HG03159 (cell line): ENCODE measurements around the gene RBM22.

Source experiments
- ATAC-seq: cut with Tn5 transposase; IDR thresholded peaks from one replicate; pipeline ENCODE4 v1.9.1; 2021; ENCODE audit warnings: mild to moderate bottlenecking, moderate library complexity; ENCODE audit not compliant: unreplicated experiment

RBM22 gene

GRCh38 chr5:150653145-150653761, 47.6 kb downstream of the RBM22 start:
- ATAC-seq = no peak

DNA sequence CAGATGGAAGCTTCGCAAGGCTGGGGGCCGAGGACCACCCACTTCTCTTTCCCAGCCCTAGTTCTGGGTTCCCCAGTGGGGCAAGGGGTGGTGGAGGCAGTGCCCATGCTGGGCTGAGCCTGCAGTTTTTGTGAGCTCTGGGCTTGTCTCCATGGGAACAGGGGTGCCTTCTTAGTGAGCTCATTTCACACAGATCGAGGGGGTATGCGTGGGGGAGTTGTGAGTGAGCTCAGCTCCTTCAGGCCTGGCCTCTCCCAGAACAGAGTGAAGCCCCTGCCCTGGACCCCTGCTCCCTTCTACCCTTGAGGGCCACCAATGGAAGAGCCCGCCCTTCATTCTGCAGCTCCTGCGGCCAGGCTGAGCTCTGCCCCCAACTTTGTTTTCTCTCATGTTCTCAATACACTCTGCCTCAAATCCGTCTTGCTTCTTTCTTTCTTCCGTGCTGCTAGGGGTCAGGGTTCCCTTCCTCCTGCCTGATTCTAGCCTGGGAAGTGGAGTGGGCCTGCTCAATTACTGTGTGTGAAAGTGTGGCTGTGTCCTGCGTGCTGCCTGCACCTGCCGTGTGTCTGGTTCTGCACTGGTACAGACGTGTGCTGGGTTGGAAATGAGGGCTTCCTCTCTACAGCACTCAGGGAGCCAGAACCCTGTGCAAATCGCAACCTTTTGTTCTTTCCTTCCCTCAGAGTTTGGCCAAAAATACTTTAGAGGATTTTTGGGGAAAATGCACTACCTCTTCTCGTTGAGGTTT, 48.8 kb downstream of the RBM22 start:
- no peak for ATAC-seq

DNA sequence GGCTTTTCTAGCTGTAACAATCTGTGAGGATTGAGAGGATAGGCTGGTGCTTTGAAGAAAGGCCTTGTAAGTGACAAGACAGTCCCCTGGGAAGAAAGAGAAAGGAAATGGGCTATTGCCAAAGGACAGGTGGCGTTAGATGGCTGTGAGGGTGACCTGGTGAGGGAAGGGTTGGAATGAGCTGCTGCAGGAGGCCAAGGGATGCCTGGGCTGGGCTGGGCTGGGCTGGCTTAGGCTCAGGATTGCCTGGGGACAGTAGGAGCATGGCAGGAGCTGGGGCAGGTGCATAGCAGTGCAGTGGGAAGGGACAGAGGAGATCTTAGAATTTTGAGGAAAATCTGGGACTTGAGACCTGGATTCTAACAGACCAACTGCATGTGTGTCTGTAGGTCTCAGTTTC, 49.5 kb downstream of the RBM22 start:
- ATAC-seq = no peak

DNA sequence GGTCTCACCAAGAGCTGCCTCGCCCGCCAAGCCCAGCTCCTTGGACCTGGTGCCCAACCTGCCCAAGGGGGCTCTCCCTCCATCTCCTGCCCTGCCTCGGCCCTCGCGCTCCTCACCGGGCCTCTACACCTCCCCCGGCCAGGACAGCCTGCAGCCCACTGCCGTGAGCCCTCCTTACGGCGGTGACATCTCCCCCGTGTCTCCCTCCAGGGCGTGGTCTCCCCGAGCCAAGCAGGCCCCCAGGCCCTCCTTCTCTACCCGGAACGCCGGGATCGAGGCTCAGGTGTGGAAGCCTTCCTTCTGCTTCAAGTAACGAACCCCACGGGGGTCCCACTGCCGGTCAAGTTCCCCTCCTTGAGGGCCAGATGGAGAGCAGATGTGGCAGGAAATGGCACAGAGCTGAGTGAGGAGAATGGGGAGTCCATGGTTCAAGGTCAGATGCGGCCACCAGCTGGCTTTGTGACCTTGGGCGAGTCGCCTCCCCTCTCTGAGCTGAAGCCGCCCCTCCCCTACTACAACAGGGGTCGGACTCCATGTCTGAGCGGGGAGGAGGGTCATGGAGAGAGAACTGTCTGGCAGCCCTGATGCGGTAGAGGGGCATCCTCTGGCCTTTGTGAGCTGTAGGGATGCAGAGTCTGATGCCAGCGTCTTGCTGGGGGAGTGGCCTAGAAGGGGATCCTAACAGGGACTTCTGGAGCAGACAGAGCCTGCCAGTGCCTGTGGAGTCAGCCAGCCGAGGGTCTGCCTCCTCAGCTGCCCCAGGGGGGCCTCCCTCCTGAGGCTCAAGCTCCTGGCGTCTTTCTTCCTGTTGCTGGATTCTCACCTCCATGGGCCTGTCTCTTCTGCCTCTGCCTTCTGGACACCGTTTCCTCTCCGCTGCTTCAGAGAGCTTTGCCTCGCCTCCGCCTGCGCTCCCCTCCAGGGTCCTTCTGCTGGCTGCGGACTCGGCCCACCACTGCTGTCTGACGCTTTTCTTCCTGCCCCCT, 50.5 kb downstream of the RBM22 start:
- ATAC-seq = no peak

DNA sequence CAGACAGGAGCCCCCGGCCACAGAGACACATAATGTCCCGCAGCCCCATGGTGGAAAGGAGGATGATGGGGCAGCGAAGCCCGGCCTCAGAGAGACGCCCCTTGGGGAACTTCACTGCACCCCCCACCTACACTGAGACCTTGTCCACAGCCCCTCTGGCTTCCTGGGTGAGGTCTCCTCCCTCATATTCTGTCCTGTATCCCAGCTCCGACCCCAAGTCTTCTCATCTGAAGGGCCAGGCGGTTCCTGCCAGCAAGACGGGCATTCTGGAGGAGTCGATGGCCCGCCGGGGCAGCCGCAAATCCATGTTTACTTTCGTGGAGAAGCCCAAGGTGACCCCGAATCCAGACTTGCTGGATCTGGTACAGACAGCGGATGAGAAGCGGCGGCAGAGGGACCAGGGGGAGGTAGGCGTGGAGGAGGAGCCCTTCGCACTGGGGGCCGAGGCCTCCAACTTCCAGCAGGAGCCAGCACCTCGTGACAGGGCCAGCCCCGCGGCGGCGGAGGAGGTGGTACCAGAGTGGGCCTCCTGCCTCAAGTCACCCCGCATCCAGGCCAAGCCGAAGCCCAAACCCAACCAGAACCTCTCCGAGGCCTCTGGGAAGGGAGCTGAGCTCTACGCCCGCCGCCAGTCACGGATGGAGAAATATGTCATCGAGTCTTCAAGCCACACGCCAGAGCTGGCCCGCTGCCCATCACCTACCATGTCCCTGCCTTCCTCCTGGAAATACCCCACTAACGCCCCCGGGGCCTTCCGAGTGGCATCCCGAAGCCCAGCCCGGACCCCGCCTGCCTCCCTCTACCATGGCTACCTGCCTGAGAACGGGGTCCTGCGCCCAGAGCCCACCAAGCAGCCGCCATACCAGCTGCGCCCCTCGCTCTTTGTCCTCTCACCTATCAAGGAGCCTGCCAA, 51.5 kb downstream of the RBM22 start:
- no peak for ATAC-seq

GRCh38 chr5:150648294-150649107, 52.4 kb downstream of the RBM22 start:
- ATAC-seq = no peak

- ATAC-seq = no peak
Observed at GRCh38 chr5:150647275-150648251, 53.3 kb downstream of the RBM22 start.

DNA sequence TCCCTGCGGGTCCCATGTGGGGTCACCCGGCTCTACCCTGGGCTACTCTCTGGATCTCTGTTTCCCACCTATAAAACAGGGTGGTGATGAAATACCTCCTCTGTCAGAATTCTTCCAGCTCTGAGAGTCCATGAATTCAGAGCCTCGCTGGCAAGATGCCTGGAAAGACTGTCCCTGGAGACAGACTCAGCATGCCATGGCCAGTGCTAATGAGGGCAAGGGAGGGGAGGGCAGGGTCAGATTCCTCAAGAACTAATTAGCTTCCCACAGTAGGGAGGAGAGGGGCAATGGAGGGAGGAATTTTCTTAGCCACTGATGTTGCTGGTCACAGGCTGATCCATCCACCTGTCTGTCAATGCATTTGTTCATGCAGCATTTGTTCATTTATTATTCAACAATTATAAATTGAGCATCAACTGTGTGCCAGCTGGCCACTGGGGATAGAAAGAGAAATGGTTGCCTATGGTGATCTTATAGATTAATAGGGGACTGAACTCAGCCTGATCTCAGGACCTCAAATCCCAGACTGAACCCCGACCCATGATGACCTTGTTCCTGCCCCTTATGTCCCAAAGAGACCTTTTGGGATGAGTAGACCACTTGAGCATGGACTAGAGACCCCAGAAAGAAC, 55.7 kb downstream of the RBM22 start:
- ATAC-seq = no peak

GRCh38 chr5:150644514-150644913, 56.3 kb downstream of the RBM22 start:
- no peak for ATAC-seq

DNA sequence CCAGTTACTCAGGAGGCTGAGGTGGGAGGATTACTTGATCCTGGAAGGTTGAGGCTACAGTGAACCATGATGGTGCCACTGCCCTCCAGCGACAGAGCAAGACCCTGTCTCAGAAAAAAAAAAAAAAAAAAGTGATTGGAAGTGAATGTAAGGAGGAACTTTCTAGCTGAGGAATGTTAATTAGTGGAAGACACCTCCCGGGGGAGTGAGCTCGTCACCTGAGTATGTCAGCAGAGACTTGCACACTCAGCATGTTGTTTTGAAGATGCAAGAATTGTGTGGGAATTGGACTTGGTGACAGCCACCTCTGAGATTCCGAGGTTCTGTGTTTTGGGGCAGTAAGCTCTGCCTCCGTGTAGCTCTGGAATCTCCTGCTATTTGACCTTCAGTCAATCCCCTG, 56.8 kb downstream of the RBM22 start:
- ATAC-seq = no peak

DNA sequence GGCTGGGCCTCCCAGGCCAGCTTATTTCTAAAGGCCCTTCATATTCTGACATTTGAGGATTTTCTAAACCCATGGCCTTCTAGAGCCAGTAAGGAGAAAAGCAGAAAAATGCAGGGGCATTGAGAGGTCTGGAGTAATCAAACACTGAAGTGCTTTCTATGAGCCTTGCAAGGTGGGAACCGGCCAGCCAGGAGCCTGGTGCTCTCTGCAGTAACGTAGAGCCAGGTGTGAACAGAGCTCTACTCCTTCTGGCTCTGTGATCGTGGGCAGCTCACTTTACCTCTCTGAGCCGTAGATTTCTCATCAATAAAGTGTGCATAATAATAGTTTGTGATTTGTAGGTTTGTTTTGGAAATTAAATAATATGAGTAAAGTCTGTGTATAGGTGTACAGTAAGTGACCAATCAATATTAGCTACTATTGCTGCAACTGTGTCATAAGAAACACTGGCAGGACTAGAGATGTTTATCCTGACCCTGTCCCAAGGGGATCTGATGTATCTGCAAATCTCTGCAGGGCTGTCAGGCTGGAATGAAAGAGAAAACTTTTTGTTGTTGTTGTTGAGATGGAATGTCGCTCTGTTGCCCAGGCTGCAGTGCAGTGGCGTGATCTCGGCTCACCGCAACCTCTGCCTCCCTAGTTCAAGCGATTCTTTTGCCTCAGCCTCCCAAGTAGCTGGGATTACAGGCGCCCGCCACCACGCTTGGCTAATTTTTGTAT, 57.7 kb downstream of the RBM22 start:
- ATAC-seq = no peak

DNA sequence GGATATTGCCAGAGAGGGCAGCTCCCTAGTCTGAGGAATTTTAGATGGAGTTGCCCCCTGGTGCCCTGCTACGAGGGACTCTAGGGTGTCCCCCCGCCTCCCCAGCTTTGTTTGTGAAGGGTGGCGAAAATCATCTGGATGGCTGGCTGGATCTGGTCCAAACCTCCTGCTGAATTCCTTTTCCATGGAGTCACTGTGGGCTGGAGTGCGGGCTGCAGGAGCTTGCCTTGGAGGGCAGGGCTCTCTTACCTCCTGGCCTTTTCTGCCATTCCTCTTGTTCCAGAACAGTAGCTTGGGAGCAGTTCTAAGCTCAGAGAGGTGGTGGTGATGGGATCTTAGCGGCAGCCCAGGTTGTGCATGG, 58.3 kb downstream of the RBM22 start:
- no peak for ATAC-seq

DNA sequence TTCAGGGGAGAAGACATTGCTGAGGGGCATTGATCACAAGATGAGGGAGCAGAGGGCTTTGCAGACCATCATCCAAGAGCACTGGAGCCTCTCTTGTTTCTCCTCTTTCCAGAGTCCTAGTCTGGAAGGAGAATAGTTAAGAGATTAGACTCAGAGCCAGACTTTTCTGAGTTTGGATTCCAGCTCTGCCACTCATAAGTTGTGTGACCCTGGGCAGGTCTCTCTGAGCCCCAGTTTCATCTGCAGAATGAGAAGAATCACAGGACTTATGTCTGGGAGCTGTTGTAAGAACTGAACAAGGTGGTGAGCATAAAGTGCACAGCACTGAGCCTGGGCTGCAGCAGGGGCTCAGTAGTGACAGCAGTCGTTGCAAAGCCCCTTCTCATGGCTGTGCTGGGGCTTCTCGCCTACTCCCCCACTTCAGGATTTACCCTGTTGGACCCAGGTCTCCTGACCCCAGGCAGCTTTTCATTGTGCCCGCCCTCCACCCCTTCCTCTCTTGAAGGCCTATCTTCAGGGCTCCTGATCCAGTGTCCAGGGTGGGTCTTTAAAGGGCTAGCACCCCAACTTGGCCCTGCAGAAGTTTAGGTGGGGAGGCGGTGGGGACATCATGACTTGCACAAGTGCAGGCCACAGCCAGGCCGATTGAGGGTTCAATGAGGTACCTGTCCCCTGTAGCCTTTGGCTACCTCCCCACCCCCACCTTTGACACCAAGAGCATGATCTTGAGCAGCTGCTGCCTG, 58.9 kb downstream of the RBM22 start:
- ATAC-seq = no peak

GRCh38 chr5:150641006-150641570, 59.8 kb downstream of the RBM22 start:
- ATAC-seq = no peak
